HG03571 (cell line): ENCODE results near the gene MTR.

ENCODE experiments used
- ATAC-seq: cut with Tn5 transposase; IDR thresholded peaks from one replicate; pipeline ENCODE4 v1.9.1; 2021; ENCODE audit not compliant: unreplicated experiment

MTR gene

DNA sequence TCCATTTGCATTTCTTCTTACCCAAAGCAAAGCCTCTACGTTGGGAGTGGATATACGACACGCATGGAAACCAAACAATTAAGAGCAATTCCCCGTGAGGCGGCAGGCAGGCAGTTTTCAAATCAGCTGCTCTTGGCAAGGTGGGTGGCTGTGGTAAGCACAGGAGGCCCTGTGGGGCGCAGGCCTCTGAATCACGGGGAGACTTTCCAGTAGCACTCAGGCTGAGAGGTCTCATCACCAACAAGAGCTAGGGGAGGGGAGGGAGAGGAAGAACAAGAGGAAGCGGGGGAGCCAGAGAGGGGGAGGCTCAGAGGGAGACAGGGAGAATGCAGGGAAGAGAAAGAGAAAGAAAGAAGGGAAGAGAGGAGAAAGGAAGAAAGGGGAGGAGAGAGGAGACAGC, 152.7 kb downstream of the MTR start:
- ATAC-seq = no peak

DNA sequence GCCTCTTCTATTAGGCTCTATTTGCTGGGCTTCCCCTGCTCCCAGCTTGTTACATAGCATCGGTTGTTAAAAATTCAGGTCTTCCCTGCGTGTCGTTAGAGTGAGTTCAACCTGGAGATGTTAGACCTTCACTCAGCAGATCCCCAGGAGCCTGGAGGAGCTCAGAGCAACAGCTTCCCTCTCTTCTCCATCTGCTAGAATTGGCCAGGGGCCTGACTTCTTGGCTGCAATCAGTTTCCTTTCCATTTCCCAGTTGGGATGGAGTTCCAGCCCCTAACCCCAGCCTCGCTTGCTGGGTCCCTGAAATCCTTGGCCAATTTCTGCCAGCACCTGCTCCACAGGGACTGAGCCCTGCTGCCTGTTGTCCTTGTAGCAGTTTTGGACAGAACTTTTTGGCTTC, 153.3 kb downstream of the MTR start:
- no peak for ATAC-seq

DNA sequence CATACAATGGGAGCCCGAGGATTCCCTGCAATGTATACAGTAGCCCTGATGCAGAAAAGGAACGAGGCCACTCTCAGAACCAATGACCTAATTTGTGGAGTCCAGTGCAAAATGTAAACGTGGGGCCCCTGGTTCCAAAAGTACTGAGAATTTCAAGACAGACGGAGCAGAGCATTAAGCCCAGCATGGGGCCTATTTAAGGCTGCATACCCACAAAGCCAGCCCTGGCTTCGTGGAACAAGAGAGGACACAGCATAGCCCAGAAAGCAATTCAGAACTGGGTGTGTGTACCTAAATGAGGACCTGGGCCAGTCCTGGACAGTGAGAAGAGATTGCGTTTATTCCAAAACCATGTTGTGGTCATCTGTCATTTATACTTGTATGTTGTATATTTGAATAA, 153.9 kb downstream of the MTR start:
- no peak for ATAC-seq

GRCh38 chr1:236950365-236950764, 155.3 kb downstream of the MTR start:
- ATAC-seq = no peak

GRCh38 chr1:236951672-236952071, 156.6 kb downstream of the MTR start:
- ATAC-seq = no peak

- ATAC-seq = no peak
Observed at GRCh38 chr1:236952246-236953003, 157.3 kb downstream of the MTR start.

GRCh38 chr1:236953151-236953700, 158.1 kb downstream of the MTR start:
- no peak for ATAC-seq
